DMS79 treated with DMSO at 0.1 percent for 48 hours (cell line): ENCODE data around the gene TNRC18.
"Not testable (repeated sequence)": the region's sequence is repeated elsewhere in the genome, so short reads cannot be mapped to it uniquely, and the experiment has no call there.

Experiments used
- DNase-seq: peaks from one replicate; lab custom pipeline; 2025; lab: John Stamatoyannopoulos, UW

The TNRC18 gene

GRCh38 chr7:5315761-5316160 lies 107.9 kb downstream of the TNRC18 start:
- no peak for DNase-seq

GRCh38 chr7:5314864-5315263 lies 108.8 kb downstream of the TNRC18 start:
- no peak for DNase-seq

GRCh38 chr7:5313076-5313885 lies 110.4 kb downstream of the TNRC18 start:
- DNase-seq = not testable (repeated sequence)

- not testable (repeated sequence) for DNase-seq
Observed at GRCh38 chr7:5312276-5313070, 111.2 kb downstream of the TNRC18 start.

- no peak for DNase-seq
Observed at GRCh38 chr7:5310822-5311405, 112.7 kb downstream of the TNRC18 start.

GRCh38 chr7:5309146-5309545 lies 114.5 kb downstream of the TNRC18 start:
- DNase-seq = no peak

GRCh38 chr7:5307221-5308142 lies 116.2 kb downstream of the TNRC18 start:
- DNase-seq = not testable (repeated sequence)

- DNase-seq = not testable (repeated sequence)
Observed at GRCh38 chr7:5305050-5305449, 118.6 kb downstream of the TNRC18 start.

GRCh38 chr7:5303591-5304505 lies 119.8 kb downstream of the TNRC18 start:
- no peak for DNase-seq

GRCh38 chr7:5303061-5303460 lies 120.6 kb downstream of the TNRC18 start:
- no peak for DNase-seq

- DNase-seq = no peak
Observed at GRCh38 chr7:5302577-5302976, 121.1 kb downstream of the TNRC18 start.

GRCh38 chr7:5300366-5300765 lies 123.3 kb downstream of the TNRC18 start:
- DNase-seq = no peak

GRCh38 chr7:5296611-5297226 lies 126.9 kb downstream of the TNRC18 start:
- no peak for DNase-seq

GRCh38 chr7:5296015-5296610 lies 127.5 kb downstream of the TNRC18 start:
- DNase-seq = no peak

GRCh38 chr7:5295039-5296014 lies 128.3 kb downstream of the TNRC18 start:
- no peak for DNase-seq

- no peak for DNase-seq
Observed at GRCh38 chr7:5294169-5294987, 129.3 kb downstream of the TNRC18 start.

- not testable (repeated sequence) for DNase-seq
Observed at GRCh38 chr7:5291711-5292335, 131.8 kb downstream of the TNRC18 start.
